ENCODE data around the gene ZNG1A.
"Not testable (repeated sequence)": the region's sequence is repeated elsewhere in the genome, so short reads cannot be mapped to it uniquely, and the experiment has no call there.

ZNG1A gene

GRCh38 chr9:169757-170156 lies 9.1 kb downstream of the ZNG1A start:
- DNase-seq = not testable (repeated sequence)

- DNase-seq = not testable (repeated sequence)
These were observed 19.0 kb downstream of the ZNG1A start for GRCh38 chr9:159871-160270.

- not testable (repeated sequence) for DNase-seq
These were observed 27.7 kb downstream of the ZNG1A start for GRCh38 chr9:151173-151572.

GRCh38 chr9:139880-140279 lies 39.0 kb downstream of the ZNG1A start:
- not testable (repeated sequence) for DNase-seq

GRCh38 chr9:117995-118467 lies 60.8 kb downstream of the ZNG1A start, which contains the start of gene FOXD4:
Gene FOXD4, minus strand, starts transcription at chr9:118417. Its CDS starts 298 bp downstream, at chr9:118119.
- DNase-seq = not testable (repeated sequence)

GRCh38 chr9:117144-117994 lies 61.5 kb downstream of the ZNG1A start:
- not testable (repeated sequence) for DNase-seq

- not testable (repeated sequence) for DNase-seq
These were observed 62.4 kb downstream of the ZNG1A start for GRCh38 chr9:116239-117077.

GRCh38 chr9:115118-115451 lies 63.8 kb downstream of the ZNG1A start:
- not testable (repeated sequence) for DNase-seq

- DNase-seq = not testable (repeated sequence)
These were observed 64.4 kb downstream of the ZNG1A start for GRCh38 chr9:114267-115117.

- not testable (repeated sequence) for DNase-seq
These were observed 65.2 kb downstream of the ZNG1A start for GRCh38 chr9:113468-114266.

- not testable (repeated sequence) for DNase-seq
These were observed 66.0 kb downstream of the ZNG1A start for GRCh38 chr9:112589-113467.

GRCh38 chr9:110672-111071 lies 68.2 kb downstream of the ZNG1A start:
- not testable (repeated sequence) for DNase-seq

GRCh38 chr9:109540-109939 lies 69.3 kb downstream of the ZNG1A start:
- not testable (repeated sequence) for DNase-seq

- DNase-seq = not testable (repeated sequence)
These were observed 69.9 kb downstream of the ZNG1A start for GRCh38 chr9:108742-109495.

GRCh38 chr9:105991-106390 lies 72.9 kb downstream of the ZNG1A start:
- not testable (repeated sequence) for DNase-seq

- DNase-seq = not testable (repeated sequence)
These were observed 78.4 kb downstream of the ZNG1A start for GRCh38 chr9:100430-100829.

- DNase-seq = not testable (repeated sequence)
These were observed 79.0 kb downstream of the ZNG1A start for GRCh38 chr9:99867-100266.

GRCh38 chr9:98775-99174 lies 80.1 kb downstream of the ZNG1A start:
- not testable (repeated sequence) for DNase-seq

- not testable (repeated sequence) for DNase-seq
These were observed 83.9 kb downstream of the ZNG1A start for GRCh38 chr9:94992-95391.

- DNase-seq = not testable (repeated sequence)
These were observed 84.5 kb downstream of the ZNG1A start for GRCh38 chr9:94323-94722.
